Measurements from ENCODE around the gene C2CD4D. TPM values are rescaled to one million over a fixed set of nuclear protein-coding genes. Genes with fewer than 3 reads are reported as not detected.
A peak's percentile ranks its signal among the peaks of the same experiment; 100 is the strongest.

C2CD4D gene
- total RNA-seq, 1 donor from 2014 or later, result not detected

- Histone ChIP-seq H3K27ac (no peak overlapping the region), H3K4me3 (no peak overlapping the region), H3K4me1 (no peaks in the 10 kb centered on the region), H3K9me3 (no peaks in the 10 kb centered on the region), H3K27me3 (no peaks in the 10 kb centered on the region), H3K36me3 (no peaks in the 10 kb centered on the region)
- peak in 1 of 2 donors; percentile 39 for DNase-seq (ENCODE audit: low spot score in 2 of 2)
- intact Hi-C loops (cut with DNase I), result no loop called here
- no peak for TF ChIP-seq CTCF (IDR thresholded peaks at IDR 0.05)
Observed at GRCh38 chr1:151847867-151848596, 8.4 kb upstream of the C2CD4D start.

- intact Hi-C loops (cut with DNase I), result no loop called here
- no peak overlapping the region for H3K4me3 ChIP-seq
Observed at GRCh38 chr1:151846686-151847237, 7.1 kb upstream of the C2CD4D start.

GRCh38 chr1:151846062-151846568 lies 6.5 kb upstream of the C2CD4D start:
- Histone ChIP-seq H3K9me3 (no peaks in the 10 kb centered on the region), H3K27ac (no peak overlapping the region), H3K4me1 (no peaks in the 10 kb centered on the region), H3K36me3 (no peaks in the 10 kb centered on the region), H3K4me3 (no peak overlapping the region), H3K27me3 (no peaks in the 10 kb centered on the region)
- TF ChIP-seq CTCF (IDR thresholded peaks at IDR 0.05), result no peak
- DNase-seq (ENCODE audit: low spot score in 2 of 2), result no peak
- intact Hi-C loops (cut with DNase I), result no loop called here

More at GRCh38 chr1:151846686-151847237, 7.1 kb upstream of the C2CD4D start:
- H3K9me3 ChIP-seq, result no peaks in the 10 kb centered on the region
- H3K4me1 ChIP-seq, result no peaks in the 10 kb centered on the region
- no peaks in the 10 kb centered on the region for H3K36me3 ChIP-seq
- no peaks in the 10 kb centered on the region for H3K27me3 ChIP-seq
- no peak for TF ChIP-seq CTCF (IDR thresholded peaks at IDR 0.05)
- no peak for DNase-seq (ENCODE audit: low spot score in 2 of 2)
- no peak overlapping the region for H3K27ac ChIP-seq

- H3K36me3 ChIP-seq, result no peaks in the 10 kb centered on the region
- no peak overlapping the region for H3K27ac ChIP-seq
- H3K4me3 ChIP-seq, result no peak overlapping the region
- H3K9me3 ChIP-seq, result no peaks in the 10 kb centered on the region
- no peak for TF ChIP-seq CTCF (IDR thresholded peaks at IDR 0.05)
- peaks cover 5 to 8% of the 10 kb centered on the region in 2 donors for H3K4me1 ChIP-seq
- H3K27me3 ChIP-seq, result peaks cover 12% of the 10 kb centered on the region
- no peak for DNase-seq (ENCODE audit: low spot score in 2 of 2)
- intact Hi-C loops (cut with DNase I), result no loop called here
Observed at GRCh38 chr1:151843398-151843797, 3.8 kb upstream of the C2CD4D start.

- no peak overlapping the region for H3K4me3 ChIP-seq
- no peak for DNase-seq (ENCODE audit: low spot score in 2 of 2)
- no peak for TF ChIP-seq CTCF (IDR thresholded peaks at IDR 0.05)
- H3K27me3 ChIP-seq, result peaks cover 15% of the 10 kb centered on the region
- intact Hi-C loops (cut with DNase I), result no loop called here
- no peaks in the 10 kb centered on the region for H3K9me3 ChIP-seq
- H3K4me1 ChIP-seq, result peaks cover 8 to 10% of the 10 kb centered on the region in 2 donors
- no peak overlapping the region for H3K27ac ChIP-seq
- H3K36me3 ChIP-seq, result no peaks in the 10 kb centered on the region
Observed at GRCh38 chr1:151841141-151841540, 1.5 kb upstream of the C2CD4D start.
